Raji (cell line): Measurements from ENCODE around the gene AHCY.

Experiments used
- POLR2A ChIP-seq: IDR thresholded peaks from 2 replicates; pipeline ENCODE4 v1.6.1; 2011; ENCODE audit warnings: low read depth, low read length, control low read depth; ENCODE audit not compliant: insufficient read depth

Gene AHCY

GRCh38 chr20:34302723-34303533 lies at the start of gene AHCY:
Gene AHCY, minus strand, starts transcription at chr20:34303355. Its CDS starts 85 bp downstream, at chr20:34303270.
- TF ChIP-seq POLR2A, result peak; percentile 98

- TF ChIP-seq POLR2A, result no peak
These were observed 46.9 kb upstream of the AHCY start for GRCh38 chr20:34350095-34350494.

GRCh38 chr20:34347571-34347970 lies 44.4 kb upstream of the AHCY start:
- TF ChIP-seq POLR2A, result no peak

- TF ChIP-seq POLR2A, result no peak
These were observed 42.2 kb upstream of the AHCY start for GRCh38 chr20:34345402-34345736.

GRCh38 chr20:34344238-34344637 lies 41.1 kb upstream of the AHCY start:
- TF ChIP-seq POLR2A, result no peak

GRCh38 chr20:34343458-34344211 lies 40.5 kb upstream of the AHCY start:
- no peak for TF ChIP-seq POLR2A

- TF ChIP-seq POLR2A, result peak; percentile 29; the same call in 1 of the 2 replicates
These were observed 35.0 kb upstream of the AHCY start for GRCh38 chr20:34337982-34338726.

- no peak for TF ChIP-seq POLR2A
These were observed 34.4 kb upstream of the AHCY start for GRCh38 chr20:34337544-34337943.

- TF ChIP-seq POLR2A, result no peak
These were observed 31.7 kb upstream of the AHCY start for GRCh38 chr20:34334654-34335407.

GRCh38 chr20:34333786-34334185 lies 30.6 kb upstream of the AHCY start:
- no peak for TF ChIP-seq POLR2A

GRCh38 chr20:34332262-34332920 lies 29.2 kb upstream of the AHCY start:
- no peak for TF ChIP-seq POLR2A

GRCh38 chr20:34331838-34332237 lies 28.7 kb upstream of the AHCY start:
- no peak for TF ChIP-seq POLR2A

- no peak for TF ChIP-seq POLR2A
These were observed 25.9 kb upstream of the AHCY start for GRCh38 chr20:34328928-34329677.

- no peak for TF ChIP-seq POLR2A
These were observed 21.4 kb upstream of the AHCY start for GRCh38 chr20:34324541-34324940.
